ENCODE measurements around the gene NFKB1.

DNA sequence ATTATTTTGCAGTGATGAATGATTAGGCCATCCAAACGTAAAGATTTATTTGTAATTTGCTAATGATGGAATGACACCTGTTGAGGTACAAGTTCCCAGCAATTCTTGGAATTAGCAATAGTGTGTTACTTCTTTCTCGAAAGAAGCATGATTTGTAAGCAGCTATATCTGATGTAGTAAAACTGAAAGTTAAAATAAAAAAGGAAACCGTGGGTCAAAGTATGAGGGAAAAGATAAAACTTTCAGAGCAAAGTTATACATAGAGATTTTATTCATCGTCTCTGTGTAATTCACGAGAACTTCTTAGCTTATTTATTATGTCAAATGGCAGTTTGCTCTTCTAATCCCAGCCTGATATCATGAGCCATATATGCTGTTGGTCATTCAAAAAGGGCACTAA, 59.0 kb downstream of the NFKB1 start:
- TF ChIP-seq, protein P1, sequence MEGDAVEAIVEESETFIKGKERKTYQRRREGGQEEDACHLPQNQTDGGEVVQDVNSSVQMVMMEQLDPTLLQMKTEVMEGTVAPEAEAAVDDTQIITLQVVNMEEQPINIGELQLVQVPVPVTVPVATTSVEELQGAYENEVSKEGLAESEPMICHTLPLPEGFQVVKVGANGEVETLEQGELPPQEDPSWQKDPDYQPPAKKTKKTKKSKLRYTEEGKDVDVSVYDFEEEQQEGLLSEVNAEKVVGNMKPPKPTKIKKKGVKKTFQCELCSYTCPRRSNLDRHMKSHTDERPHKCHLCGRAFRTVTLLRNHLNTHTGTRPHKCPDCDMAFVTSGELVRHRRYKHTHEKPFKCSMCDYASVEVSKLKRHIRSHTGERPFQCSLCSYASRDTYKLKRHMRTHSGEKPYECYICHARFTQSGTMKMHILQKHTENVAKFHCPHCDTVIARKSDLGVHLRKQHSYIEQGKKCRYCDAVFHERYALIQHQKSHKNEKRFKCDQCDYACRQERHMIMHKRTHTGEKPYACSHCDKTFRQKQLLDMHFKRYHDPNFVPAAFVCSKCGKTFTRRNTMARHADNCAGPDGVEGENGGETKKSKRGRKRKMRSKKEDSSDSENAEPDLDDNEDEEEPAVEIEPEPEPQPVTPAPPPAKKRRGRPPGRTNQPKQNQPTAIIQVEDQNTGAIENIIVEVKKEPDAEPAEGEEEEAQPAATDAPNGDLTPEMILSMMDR (IDR thresholded peaks at IDR 0.05; ENCODE audit: insufficient read depth, low read length, poor library complexity, severe bottlenecking) = no peak
- no peak for TF ChIP-seq EZH2phosphoT487 (conservative IDR thresholded peaks at IDR 0.05; ENCODE audit: low read length)

Measured in SU-DHL-6 (cell line).